HG03442 (cell line): ENCODE data around the gene WNT9B.
"Not testable (repeated sequence)": the region's sequence is repeated elsewhere in the genome, so short reads cannot be mapped to it uniquely, and the experiment has no call there.

Experiments used
- ATAC-seq: cut with Tn5 transposase; IDR thresholded peaks from one replicate; pipeline ENCODE4 v1.9.1; 2021; ENCODE audit warnings: mild to moderate bottlenecking, moderate library complexity; ENCODE audit not compliant: unreplicated experiment

WNT9B gene

GRCh38 chr17:46821482-46822387 is 29.6 kb upstream of the WNT9B start:
- ATAC-seq: no peak

DNA sequence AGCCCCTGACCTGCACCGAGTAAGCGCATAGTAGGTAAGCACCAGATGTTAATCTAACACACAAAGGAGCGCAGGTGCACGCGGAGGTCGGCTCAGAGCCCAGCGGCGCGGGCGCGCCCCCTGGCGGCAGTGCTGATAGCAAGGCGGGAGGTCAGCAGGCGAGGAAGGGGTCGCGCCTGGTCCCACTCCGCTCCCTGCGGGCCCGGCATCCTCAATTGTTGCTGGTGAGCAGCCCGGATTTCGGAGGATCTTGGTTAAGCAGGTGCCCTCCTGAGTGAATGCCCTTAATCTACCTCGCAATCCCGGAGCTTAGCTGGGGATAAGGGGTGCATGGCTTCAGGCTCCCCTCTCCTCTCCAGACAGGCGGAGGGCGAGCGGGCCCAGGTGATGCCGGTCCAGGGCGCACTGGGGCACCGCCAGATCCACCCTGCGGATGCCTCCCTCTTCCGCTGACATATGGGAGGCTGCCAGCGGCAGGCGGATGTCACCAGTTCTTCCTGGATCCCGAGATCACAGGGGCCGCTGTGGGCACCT is 28.9 kb upstream of the WNT9B start:
- no peak for ATAC-seq

DNA sequence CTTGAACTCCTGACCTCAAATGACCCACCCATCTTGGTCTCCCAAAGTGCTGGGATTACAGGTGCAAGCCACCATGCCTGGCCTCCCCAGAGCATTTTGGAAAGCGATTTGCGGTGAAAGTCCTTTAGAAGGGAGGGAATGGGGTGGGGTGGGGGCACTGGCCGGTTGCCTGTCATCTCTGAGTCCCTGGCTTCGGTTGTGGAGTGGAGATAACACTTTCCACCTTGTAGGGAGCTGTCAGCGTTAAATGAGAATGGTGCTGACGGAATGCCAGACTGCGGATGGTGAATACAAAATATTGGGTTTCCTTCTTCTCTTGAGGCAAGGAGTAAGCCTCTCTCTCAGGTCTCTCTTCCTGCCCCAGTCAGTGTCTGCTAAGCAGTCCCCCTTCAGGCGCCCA is 27.7 kb upstream of the WNT9B start:
- ATAC-seq: no peak

DNA sequence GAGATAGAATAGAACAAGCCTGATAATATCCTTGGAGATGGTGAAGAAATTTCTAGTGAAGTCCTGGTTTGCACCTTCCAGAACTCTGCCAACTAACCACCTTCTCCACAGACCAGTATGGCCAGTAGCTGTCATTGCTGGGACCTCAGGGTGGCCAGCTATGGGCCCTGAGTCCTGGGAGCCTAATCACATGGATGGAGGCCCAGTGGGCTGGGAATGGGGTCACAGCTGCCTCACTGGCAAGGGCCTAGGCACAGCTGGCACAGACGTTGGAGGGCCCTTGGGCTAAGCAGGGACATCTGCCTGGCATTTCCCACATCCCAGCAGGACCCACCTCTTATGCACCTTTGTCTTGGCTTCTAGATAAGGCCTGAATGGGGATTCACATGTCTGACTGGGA is 25.3 kb upstream of the WNT9B start:
- no peak for ATAC-seq

- ATAC-seq: no peak
Observed at GRCh38 chr17:46827274-46827673, 24.1 kb upstream of the WNT9B start.

GRCh38 chr17:46831573-46832330 is 19.6 kb upstream of the WNT9B start:
- ATAC-seq: no peak

GRCh38 chr17:46832331-46832821 is 19.0 kb upstream of the WNT9B start:
- no peak for ATAC-seq

GRCh38 chr17:46832945-46833839 is 18.2 kb upstream of the WNT9B start:
- no peak for ATAC-seq

- ATAC-seq: no peak
Observed at GRCh38 chr17:46833840-46834208, 17.6 kb upstream of the WNT9B start.

DNA sequence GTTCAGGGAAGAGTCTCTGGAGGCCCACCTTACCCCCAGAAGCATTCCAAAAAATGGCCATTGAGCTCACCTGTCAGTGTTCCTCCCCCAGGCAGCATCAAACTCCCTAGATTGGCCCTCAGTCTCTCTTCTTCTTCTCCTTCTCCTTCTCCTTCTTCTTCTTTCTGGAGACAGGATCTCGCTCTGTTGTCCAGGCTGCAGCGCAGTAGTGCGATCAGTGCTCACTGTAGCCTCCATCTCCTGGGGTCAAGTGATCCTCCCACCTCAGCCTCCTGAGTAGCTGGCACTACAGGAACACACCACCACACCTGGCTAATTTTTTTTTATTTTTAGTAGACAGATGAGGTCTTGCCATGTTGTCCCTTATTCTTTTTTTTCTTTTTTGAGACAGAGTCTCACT is 16.5 kb upstream of the WNT9B start:
- no peak for ATAC-seq

DNA sequence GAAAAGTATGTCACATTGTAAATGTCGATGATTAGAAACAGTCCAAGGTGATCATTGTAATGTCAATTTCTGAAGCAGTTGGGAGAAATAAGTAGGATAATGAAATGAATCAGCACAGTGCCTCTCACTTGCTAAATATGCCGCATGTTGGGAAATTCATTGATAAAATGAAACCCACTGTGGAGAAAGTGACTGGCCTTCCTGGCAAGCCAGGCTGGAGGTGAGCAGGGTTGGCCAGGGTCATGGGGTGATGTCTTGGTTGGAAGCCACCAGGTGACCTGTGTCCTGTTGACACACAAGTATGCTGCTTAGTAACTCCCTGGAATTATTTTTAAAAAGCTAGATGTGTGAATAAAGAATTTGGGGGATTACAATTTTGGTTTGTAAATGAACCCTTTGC is 14.9 kb upstream of the WNT9B start:
- no peak for ATAC-seq

DNA sequence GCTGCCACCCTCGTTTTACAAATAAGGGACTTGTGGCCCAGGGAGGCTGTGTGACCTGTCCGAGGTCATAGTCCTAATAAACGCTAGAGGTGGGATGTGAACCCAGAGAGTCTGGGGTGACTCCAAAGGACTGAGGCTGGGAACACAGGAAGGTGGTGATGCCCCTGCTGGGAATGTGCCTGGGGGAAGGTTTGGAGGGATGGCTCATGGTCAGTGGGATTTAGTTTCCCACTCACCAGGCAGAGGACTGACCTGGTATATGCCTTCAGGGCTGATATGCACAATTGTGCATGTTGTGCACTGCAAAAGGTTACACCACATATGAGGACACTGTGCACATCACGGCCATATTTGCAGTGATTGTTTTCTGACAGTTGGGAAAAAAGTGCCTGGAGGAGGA is 13.9 kb upstream of the WNT9B start:
- ATAC-seq: no peak

DNA sequence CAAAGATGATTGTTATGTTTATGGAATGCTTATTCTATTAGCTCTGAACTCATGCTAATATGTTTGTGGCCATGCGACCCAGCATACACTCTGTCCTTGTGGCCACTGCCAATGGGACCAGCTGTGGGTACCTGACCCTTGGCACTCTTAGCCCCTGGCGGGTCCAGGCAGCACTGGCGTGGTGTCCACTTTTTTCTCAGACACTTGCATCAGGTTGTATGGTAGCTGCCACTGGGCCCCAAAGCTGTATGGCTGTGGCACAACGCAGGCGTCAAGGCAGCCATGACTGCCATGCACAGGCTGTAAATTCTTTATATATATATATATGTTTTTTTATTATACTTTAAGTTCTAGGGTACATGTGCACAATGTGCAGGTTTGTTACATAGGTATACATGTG is 12.2 kb upstream of the WNT9B start:
- no peak for ATAC-seq

DNA sequence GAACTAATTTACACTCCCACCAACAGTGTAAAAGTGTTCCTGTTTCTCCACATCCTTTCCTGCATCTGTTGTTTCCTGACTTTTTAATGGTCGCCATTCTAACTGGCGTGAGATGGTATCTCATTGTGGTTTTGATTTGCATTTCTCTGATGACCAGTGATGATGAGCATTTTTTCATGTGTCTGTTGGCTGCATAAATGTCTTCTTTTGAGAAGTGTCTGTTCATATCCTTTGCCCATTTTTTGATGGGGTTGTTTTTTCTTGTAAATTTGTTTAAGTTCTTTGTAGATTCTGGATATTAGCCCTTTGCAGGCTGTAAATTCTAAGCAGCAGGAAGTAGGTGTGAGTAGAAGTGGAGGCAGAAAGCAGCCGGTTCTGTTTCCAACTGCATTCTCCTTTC is 10.8 kb upstream of the WNT9B start:
- not testable (repeated sequence) for ATAC-seq

GRCh38 chr17:46841561-46842379 is 9.6 kb upstream of the WNT9B start:
- no peak for ATAC-seq

GRCh38 chr17:46842835-46843234 is 8.5 kb upstream of the WNT9B start:
- ATAC-seq: no peak

- ATAC-seq: no peak
Observed at GRCh38 chr17:46847204-46848191, 3.9 kb upstream of the WNT9B start.

DNA sequence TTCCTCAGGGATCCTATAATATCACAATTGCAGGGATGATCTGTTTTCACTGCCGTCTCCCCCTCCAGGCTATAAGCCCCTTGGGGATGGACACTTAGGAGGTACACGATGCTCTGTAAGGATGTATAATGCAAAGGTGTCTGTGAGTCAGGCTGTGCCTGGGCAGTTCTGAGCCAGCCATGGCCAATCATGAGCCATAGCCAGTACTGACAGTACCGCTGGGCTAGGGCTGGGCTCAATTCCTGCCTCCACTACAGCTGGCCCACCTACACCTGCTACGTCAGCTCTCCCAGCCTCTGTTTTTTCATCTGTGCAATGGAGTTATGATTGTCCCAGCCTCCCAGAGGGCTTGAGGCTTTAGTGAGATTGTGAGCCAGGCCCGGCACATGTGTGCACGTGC is 2.8 kb upstream of the WNT9B start:
- no peak for ATAC-seq

GRCh38 chr17:46850688-46851028 is 725 bp upstream of the WNT9B start:
- ATAC-seq: no peak
